Bronchial smooth muscle cell (primary cell): ENCODE data around the gene TAPBPL. TPM values are rescaled to one million over a fixed set of nuclear protein-coding genes. Genes with fewer than 3 reads are reported as not detected.

Experiments
- total RNA-seq: library from RNA; depleted of rRNA; stranded (reverse); fragments of >200 nt; gene quantifications from 2 replicates; pipeline ENCODE4 v1.2.1, GENCODE V29; 2014

TAPBPL gene
- total RNA-seq = 11.0 and 15.4 TPM in 2 replicates

GRCh38 chr12:6451348-6452244 lies at the start of gene TAPBPL:
TAPBPL (plus strand) TSS chr12:6452042; CDS start chr12:6452249, 207 bp downstream.

GRCh38 chr12:6444704-6445688 lies 6.8 kb upstream of the TAPBPL start, which contains the start of gene CD27:
CD27 (plus strand) TSS chr12:6444955; CDS start chr12:6445096, 141 bp downstream.

GRCh38 chr12:6470375-6471163 lies 18.7 kb downstream of the TAPBPL start, which contains the start of gene VAMP1:
VAMP1 (minus strand) TSS chr12:6470677; CDS start chr12:6470531, 146 bp downstream.

GRCh38 chr12:6492838-6493496 lies 41.1 kb downstream of the TAPBPL start, which contains the start of gene MRPL51:
MRPL51 (minus strand) TSS chr12:6493262; CDS start chr12:6493136, 126 bp downstream.

GRCh38 chr12:6493497-6494257 lies 41.8 kb downstream of the TAPBPL start, which contains the start of gene NCAPD2:
NCAPD2 (plus strand) TSS chr12:6494102; CDS start chr12:6495099, 997 bp downstream.

Other genes starting within 250 kb of the TAPBPL start
- gene PLEKHG6, start 141.4 kb upstream of the TAPBPL start, total RNA-seq = 0.09 and 0.63 TPM in 2 replicates
- 104 and 106 TPM in 2 replicates for gene TNFRSF1A, start 110.0 kb upstream of the TAPBPL start, total RNA-seq
- gene SCNN1A, start 76.5 kb upstream of the TAPBPL start, total RNA-seq = 0.16 and 0.34 TPM in 2 replicates
- 40.0 and 40.4 TPM in 2 replicates for gene LTBR, start 67.9 kb upstream of the TAPBPL start, total RNA-seq
- gene CD27, start 7.1 kb upstream of the TAPBPL start, total RNA-seq = 0.34 TPM in 1 of 2 replicates, not detected in the other
- 17.0 and 18.9 TPM in 2 replicates for gene VAMP1, start 18.6 kb downstream of the TAPBPL start, total RNA-seq
- 115 and 174 TPM in 2 replicates for gene MRPL51, start 41.2 kb downstream of the TAPBPL start, total RNA-seq
- gene NCAPD2, start 42.1 kb downstream of the TAPBPL start, total RNA-seq = 16.9 and 28.1 TPM in 2 replicates
- 6,052 and 6,940 TPM in 2 replicates for gene GAPDH, start 82.5 kb downstream of the TAPBPL start, total RNA-seq
- gene IFFO1, start 104.0 kb downstream of the TAPBPL start, total RNA-seq = 15.8 and 25.7 TPM in 2 replicates
- gene NOP2, start 116.2 kb downstream of the TAPBPL start, total RNA-seq = 9.5 and 10.9 TPM in 2 replicates
- gene CHD4, start 155.3 kb downstream of the TAPBPL start, total RNA-seq = 177 and 244 TPM in 2 replicates
- not detected in 2 replicates for gene LPAR5, start 183.9 kb downstream of the TAPBPL start, total RNA-seq
- gene ACRBP, start 195.4 kb downstream of the TAPBPL start, total RNA-seq = 0.16 and 0.34 TPM in 2 replicates
- gene ING4, start 211.1 kb downstream of the TAPBPL start, total RNA-seq = 41.0 and 41.6 TPM in 2 replicates
- 9.6 and 10.8 TPM in 2 replicates for gene ZNF384, start 237.3 kb downstream of the TAPBPL start, total RNA-seq
- gene PIANP, start 248.8 kb downstream of the TAPBPL start, total RNA-seq = 0.09 and 0.16 TPM in 2 replicates